Stimulated activated naive CD8-positive, alpha-beta T cell treated with anti-CD3 and anti-CD28 coated beads, Interleukin-15, Interleukin-2, amounts not matched to agents 100 ng/mL and 50 ng/mL, for 24 hours (primary cell): ENCODE data around the gene NCKAP5.

Experiments used
- H3K27ac Mint-ChIP-seq: one replicate; pipeline ENCODE4 v1.8.0; 2021; ENCODE audit warnings: mild to moderate bottlenecking, mixed read lengths
- H3K27me3 Mint-ChIP-seq: one replicate; pipeline ENCODE4 v1.8.0; 2021; ENCODE audit warnings: mixed read lengths
- H3K36me3 Mint-ChIP-seq: one replicate; pipeline ENCODE4 v1.8.0; 2021; ENCODE audit warnings: low read depth, mixed read lengths
- H3K4me1 Mint-ChIP-seq: one replicate; pipeline ENCODE4 v1.8.0; 2021; ENCODE audit warnings: low read depth, mixed read lengths
- H3K4me3 Mint-ChIP-seq: one replicate; pipeline ENCODE4 v1.8.0; 2021; ENCODE audit warnings: mild to moderate bottlenecking, mixed read lengths
- H3K9me3 Mint-ChIP-seq: one replicate; pipeline ENCODE4 v1.8.0; 2021; ENCODE audit warnings: mixed read lengths

Gene NCKAP5

DNA sequence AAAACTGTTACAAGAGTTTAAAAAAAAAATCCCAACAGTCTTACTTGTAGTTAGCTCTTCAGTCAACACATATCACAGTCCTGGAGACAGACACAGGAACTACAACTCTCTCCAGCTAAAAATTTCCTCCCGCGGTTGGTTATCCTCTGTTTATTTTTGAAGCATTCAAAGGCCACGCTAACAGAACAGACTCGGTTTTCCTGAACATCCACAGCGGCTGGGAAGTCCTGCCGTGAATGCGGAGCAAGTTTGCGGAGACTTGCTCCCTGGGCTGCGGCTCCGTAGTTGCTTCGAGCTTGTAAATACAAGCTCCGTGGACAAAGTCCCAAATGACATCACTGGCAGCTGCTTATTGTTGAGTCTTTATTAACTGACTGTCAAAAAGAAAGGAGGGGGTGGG lies at the start of gene NCKAP5:
Gene NCKAP5, minus strand, starts transcription at position 292 of the 400 bp plus-strand sequence. CDS start 50,937 bp downstream, outside the sequence.
- H3K9me3 Mint-ChIP-seq: no peaks in the 10 kb centered on the region
- no peak within 1 kb of the TSS for H3K27ac Mint-ChIP-seq
- no peaks in the 10 kb centered on the region for H3K36me3 Mint-ChIP-seq
- H3K27me3 Mint-ChIP-seq: peaks cover 17% of the 10 kb centered on the region
- H3K4me3 Mint-ChIP-seq: no peak within 1 kb of the TSS
- no peaks in the 10 kb centered on the region for H3K4me1 Mint-ChIP-seq

DNA sequence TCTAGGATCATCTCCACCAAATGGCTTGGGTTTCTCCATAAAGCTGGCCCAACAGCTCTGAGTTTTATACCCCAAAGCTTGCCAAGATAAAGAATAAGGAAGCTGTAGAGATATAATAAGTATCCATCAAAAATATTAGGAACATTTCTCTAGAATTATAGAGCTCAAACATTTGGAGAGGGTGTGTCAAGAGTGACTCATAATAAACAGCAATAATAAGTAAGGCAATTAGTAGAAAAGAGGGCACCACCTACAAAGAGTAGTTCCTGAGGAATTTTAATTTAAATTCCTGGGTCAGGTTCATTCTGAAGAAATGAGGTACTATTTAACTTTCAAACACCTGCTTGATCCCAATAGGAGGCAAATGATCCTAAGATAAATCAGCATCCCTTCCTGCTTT lies 41.4 kb upstream of the NCKAP5 start:
- Mint-ChIP-seq H3K36me3 (no peaks in the 10 kb centered on the region), H3K4me3 (no peak overlapping the region), H3K27ac (no peak overlapping the region), H3K27me3 (no peaks in the 10 kb centered on the region), H3K9me3 (no peaks in the 10 kb centered on the region), H3K4me1 (no peaks in the 10 kb centered on the region)

DNA sequence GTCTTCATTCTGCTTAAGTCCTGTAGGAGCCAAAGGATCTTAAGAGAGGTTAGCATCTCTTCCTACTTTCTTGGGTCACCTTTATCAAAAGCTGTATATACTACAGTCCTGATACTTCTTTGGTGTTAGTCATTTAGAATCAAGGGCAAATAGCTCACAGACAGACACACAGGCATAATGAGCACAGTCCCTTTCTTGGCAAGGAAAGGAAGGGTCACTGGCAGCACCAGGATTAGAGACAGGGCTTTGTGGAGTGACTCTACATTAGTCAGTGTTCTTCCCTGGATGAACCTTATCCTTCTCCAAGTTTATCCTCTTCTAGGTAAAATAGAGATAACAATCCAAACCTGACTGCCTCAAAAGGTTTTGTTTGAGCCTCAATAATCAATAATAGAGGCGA lies 40.0 kb upstream of the NCKAP5 start:
- no peaks in the 10 kb centered on the region for H3K36me3 Mint-ChIP-seq
- no peak overlapping the region for H3K27ac Mint-ChIP-seq
- H3K4me1 Mint-ChIP-seq: no peaks in the 10 kb centered on the region
- H3K4me3 Mint-ChIP-seq: no peak overlapping the region
- no peaks in the 10 kb centered on the region for H3K9me3 Mint-ChIP-seq
- no peaks in the 10 kb centered on the region for H3K27me3 Mint-ChIP-seq

DNA sequence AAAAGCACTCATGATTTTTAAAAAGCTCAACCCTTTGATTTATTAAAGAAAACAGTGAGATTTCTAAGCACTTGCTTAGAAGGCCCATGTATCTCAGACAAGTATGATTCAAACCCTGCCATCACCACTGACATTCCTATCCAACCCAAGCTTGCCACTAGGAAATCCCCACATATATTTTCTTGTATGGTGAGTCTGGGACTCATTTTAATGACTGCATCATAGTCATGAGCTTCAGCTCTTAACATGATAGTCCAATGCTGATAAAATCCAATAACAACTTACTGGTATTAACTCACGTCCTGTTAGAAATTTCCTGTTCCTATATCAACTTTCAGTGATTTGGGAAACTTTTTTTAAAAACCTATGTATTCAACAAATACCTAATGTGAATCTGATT lies 39.4 kb upstream of the NCKAP5 start:
- no peaks in the 10 kb centered on the region for H3K27me3 Mint-ChIP-seq
- H3K27ac Mint-ChIP-seq: no peak overlapping the region
- H3K9me3 Mint-ChIP-seq: no peaks in the 10 kb centered on the region

DNA sequence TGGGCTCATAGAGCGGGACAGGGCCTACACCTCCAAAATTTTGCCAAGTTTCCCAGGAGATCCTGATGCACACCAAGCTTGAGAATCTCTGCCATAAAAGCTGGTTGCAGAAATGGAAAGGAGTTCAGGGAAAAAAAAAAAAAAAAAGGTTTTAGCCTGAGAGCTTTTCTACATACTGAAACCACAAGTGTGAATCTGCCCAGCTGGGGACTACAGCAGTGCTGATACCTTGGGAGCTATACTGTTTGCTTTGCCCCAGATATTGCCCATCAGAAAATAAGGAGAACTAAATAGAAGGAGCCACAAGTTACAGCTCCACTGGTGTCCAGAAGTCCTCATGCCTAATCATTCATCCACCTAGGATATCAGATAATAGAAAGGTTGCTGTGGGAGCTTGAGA lies 38.4 kb upstream of the NCKAP5 start:
- Mint-ChIP-seq H3K4me3 (no peak overlapping the region), H3K36me3 (no peaks in the 10 kb centered on the region), H3K4me1 (no peaks in the 10 kb centered on the region), H3K9me3 (no peaks in the 10 kb centered on the region), H3K27me3 (no peaks in the 10 kb centered on the region), H3K27ac (no peak overlapping the region)

More for the DNA sequence above, 39.4 kb upstream of the NCKAP5 start:
- Mint-ChIP-seq H3K4me3 (no peak overlapping the region), H3K4me1 (no peaks in the 10 kb centered on the region), H3K36me3 (no peaks in the 10 kb centered on the region)

DNA sequence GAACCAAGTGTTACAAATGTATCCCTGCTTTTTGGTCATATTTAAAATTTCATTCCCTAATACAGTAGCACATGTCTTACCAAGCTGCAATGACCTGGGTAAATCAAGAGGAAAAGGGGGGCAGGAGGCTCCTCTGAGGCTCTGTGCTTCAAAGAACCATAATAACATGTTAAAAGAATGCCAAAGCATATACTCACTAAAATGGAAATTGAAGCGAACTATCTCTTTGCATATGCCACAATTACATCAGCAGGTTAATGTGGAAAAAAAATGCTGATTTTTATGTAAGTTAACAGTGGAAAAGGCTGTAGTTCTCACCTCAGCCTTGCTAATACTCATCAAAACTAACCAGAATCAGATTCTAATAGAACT lies 37.5 kb upstream of the NCKAP5 start:
- Mint-ChIP-seq H3K4me3 (no peak overlapping the region), H3K36me3 (no peaks in the 10 kb centered on the region), H3K27me3 (no peaks in the 10 kb centered on the region), H3K27ac (no peak overlapping the region), H3K4me1 (no peaks in the 10 kb centered on the region), H3K9me3 (no peaks in the 10 kb centered on the region)

DNA sequence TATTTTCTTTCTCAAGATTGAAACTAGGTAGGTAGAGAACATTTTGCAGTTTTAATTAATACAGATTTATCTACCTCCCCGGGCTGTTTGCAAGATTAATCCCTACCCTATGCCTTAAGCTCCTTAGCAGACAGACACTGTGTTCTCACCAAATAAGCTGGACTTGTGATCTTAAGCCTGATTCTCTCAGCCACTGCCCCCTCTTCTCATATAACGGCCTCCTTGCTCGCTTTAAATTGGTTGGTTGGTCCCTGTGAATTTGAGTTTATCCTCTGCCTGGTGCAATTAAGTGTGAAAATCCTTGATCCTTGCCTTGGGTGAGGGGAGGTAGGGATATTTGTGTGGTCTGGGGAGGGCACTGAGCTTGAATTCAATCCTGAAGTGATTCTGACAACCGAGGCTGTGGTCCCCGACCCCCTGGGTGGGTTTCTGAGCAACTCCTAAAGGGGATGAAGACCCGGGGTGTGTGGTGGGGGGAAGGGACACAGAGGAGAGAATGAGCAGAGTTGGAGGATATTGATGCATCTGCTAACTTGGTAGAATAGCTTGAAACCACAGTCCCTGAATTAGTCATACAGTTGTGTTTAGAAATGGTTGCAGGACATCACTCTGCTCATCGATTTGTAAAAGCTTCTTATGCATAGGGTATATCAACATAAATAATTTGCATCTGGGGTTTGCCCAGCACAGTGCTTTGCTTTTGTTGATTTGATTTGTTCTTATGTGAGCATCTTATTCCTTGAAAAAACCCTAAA lies 36.9 kb upstream of the NCKAP5 start:
- Mint-ChIP-seq H3K36me3 (no peaks in the 10 kb centered on the region), H3K4me1 (no peaks in the 10 kb centered on the region), H3K4me3 (no peak overlapping the region), H3K27me3 (no peaks in the 10 kb centered on the region), H3K9me3 (no peaks in the 10 kb centered on the region), H3K27ac (no peak overlapping the region)

DNA sequence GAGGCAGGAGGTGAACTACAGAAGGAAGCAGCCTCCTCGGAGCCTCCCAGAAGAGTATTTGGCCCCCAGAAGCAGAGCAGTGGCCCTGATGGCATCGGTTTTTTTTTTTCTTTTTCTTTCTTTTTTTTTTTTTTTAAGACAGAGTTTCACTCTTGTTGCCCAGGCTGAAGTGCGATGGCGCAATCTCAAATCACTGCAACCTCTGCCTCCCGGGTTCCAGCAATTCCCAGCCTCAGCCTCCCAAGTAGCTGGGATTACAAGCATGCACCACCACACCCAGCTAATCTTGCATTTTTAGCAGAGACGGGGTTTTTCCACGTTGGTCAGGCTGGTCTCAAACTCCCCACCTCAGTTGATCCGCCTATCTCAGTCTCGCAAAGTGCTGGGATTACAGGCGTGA lies 34.8 kb upstream of the NCKAP5 start:
- Mint-ChIP-seq H3K36me3 (no peaks in the 10 kb centered on the region), H3K27me3 (no peaks in the 10 kb centered on the region), H3K4me1 (no peaks in the 10 kb centered on the region), H3K4me3 (no peak overlapping the region), H3K27ac (no peak overlapping the region), H3K9me3 (no peaks in the 10 kb centered on the region)

DNA sequence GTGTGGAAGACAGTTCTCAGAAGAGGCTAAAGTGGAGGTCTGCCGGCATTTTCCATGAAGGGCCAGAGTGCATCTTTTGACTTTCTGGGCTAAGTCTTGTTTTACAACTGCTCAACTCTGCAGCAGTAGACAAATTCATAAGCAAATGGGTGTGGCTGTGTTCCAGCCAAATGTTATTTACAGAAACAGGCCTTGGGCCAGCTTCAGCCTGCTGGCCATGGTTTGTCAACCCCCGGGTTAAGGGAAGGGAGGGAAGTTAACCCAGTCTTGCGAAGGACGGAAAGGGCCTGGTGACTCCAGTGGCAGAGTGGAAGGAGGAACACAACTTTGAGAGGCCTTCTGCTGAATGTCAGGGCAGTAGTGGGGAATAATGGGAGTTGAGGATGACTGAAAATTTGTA lies 34.3 kb upstream of the NCKAP5 start:
- Mint-ChIP-seq H3K36me3 (no peaks in the 10 kb centered on the region), H3K4me1 (no peaks in the 10 kb centered on the region), H3K4me3 (no peak overlapping the region), H3K9me3 (no peaks in the 10 kb centered on the region), H3K27ac (no peak overlapping the region), H3K27me3 (no peaks in the 10 kb centered on the region)

DNA sequence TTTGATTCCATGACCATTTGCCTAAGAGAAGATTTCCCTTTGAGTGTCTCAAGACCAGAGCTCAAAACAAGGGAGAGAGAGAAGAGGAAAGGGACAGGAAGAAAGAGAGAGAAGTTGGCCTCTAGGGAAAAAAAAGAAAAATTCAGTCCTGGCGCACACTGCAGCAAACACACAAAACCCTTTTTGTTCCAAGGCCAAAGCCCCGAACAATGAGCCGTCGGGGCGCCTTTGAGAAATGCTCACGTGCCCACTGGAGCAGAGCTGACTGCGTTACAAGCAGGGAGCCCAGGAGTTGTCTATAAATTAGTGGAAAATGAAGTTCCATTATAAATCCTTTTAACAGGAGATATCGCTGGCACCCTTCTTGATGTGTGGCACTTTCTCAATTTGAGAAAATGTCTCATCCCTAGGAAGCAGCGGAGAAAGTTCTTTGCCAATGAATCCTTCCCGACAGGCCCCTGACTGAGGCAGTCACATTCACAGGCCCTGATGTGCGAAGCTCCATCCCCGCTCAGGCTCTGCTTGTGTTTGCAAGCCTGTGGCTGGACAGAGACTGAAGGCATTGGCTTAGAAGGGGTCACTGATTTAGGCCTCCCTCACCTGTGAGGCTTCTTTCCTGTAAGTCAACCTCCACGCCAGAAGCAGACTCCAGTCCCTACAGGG lies 32.1 kb upstream of the NCKAP5 start:
- Mint-ChIP-seq H3K27ac (no peak overlapping the region), H3K4me1 (no peaks in the 10 kb centered on the region), H3K4me3 (no peak overlapping the region), H3K9me3 (no peaks in the 10 kb centered on the region), H3K27me3 (no peaks in the 10 kb centered on the region), H3K36me3 (no peaks in the 10 kb centered on the region)

DNA sequence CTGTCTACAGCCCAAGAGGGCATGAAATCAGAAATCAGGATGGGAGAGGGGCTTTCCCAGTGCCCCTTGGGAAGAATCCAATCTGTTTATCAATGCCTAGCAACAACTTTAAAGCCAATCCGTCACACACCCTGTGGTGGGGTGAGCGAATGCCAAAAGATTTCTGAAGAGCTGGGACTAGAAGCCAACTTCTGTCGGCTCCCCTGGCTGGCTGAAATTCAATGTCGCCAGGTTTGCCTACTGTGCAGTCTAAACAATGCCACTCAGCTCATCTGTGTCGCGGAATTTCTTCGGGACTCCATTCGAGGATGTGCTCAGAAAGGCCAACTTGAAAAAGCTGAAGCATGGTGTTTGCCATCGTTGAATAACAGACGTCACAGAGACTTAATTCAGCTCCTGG lies 31.5 kb upstream of the NCKAP5 start:
- Mint-ChIP-seq H3K4me1 (no peaks in the 10 kb centered on the region), H3K9me3 (no peaks in the 10 kb centered on the region), H3K36me3 (no peaks in the 10 kb centered on the region), H3K4me3 (no peak overlapping the region), H3K27ac (no peak overlapping the region), H3K27me3 (no peaks in the 10 kb centered on the region)

DNA sequence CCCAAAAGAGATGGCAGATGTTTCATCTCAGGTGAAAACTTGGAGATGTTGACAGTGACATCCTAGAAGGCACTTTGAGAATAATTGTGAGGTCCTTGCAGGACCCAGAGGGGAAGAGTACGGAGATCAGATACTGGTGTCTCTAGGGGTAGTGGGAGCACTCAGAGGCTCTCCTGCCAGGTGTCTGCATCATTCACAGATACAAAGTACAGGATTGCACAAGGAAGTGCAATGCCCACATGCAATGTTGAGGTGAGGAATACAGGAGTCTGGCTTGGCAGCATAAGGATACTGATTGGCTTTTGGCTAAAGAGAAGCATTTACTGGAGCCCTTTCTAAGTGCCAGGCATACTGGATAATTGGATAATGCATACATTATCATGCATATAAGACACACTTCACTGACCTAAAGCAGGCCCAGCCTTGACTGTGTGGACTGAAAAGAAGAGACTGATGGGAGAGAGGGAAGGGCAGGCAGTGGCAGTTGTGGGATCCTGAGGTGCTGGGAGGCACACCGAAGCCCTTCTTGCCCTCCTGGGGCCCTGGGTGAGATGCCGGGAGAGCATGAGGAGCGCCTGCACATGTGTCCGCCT lies 31.0 kb upstream of the NCKAP5 start:
- H3K9me3 Mint-ChIP-seq: no peaks in the 10 kb centered on the region
- no peaks in the 10 kb centered on the region for H3K4me1 Mint-ChIP-seq
- H3K36me3 Mint-ChIP-seq: no peaks in the 10 kb centered on the region
- no peak overlapping the region for H3K27ac Mint-ChIP-seq
- no peaks in the 10 kb centered on the region for H3K27me3 Mint-ChIP-seq
- no peak overlapping the region for H3K4me3 Mint-ChIP-seq

DNA sequence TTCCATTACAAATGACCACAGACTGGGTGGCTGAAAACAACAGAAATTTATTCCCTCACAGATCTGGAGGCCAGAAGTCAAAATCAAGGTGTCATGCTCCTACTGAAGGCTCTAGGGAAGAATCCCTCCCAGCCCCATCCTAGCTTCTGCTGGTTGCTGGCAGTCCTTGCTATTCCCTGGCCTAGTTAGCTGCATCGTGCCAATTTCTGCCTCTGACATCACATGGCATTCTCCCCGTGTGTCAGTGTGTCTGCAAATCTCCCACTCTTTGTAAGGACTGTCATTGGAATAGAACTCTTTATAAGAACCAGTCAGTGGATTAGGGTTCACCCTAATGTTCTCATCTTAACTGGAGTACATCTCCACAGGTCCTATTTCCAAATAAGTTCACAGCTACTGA lies 30.5 kb upstream of the NCKAP5 start:
- Mint-ChIP-seq H3K4me3 (no peak overlapping the region), H3K36me3 (no peaks in the 10 kb centered on the region), H3K4me1 (no peaks in the 10 kb centered on the region), H3K27ac (no peak overlapping the region), H3K9me3 (no peaks in the 10 kb centered on the region), H3K27me3 (peaks cover 5% of the 10 kb centered on the region)

DNA sequence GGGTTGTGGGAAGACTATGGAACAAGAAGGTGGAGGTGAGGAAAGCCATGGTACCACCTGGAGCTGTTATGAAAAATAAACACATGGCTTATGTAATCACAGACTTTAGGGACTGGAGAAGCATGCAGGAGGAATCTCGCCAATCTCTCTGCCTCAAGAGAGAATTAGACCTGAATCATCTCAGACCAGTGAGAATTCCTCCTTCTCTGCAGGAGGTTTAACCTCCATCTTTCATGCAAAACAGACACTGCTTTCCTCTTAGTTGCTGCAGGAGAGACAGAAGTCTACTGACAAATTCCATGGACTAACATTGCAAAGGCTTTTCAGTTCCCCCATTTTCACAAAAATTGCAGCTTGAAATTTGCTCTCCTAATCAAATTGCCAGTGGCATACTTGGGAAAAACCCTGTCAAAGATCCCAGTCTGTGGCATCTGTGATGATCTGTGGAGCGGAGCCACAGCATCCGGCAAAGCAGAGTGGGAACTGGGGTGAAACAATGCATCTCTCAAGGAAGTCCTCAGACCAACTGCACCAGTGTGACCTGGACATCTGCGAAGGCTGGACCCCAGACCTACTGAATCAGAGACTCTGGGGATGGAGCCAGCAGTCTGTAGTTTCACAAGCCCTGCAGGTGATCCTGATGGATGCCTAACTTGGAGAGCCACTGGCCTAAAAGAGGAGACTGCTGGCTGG lies 28.6 kb upstream of the NCKAP5 start:
- H3K4me1 Mint-ChIP-seq: no peaks in the 10 kb centered on the region
- H3K9me3 Mint-ChIP-seq: no peaks in the 10 kb centered on the region
- peaks cover 5% of the 10 kb centered on the region for H3K27me3 Mint-ChIP-seq
- no peak overlapping the region for H3K27ac Mint-ChIP-seq
- no peaks in the 10 kb centered on the region for H3K36me3 Mint-ChIP-seq
- H3K4me3 Mint-ChIP-seq: no peak overlapping the region

DNA sequence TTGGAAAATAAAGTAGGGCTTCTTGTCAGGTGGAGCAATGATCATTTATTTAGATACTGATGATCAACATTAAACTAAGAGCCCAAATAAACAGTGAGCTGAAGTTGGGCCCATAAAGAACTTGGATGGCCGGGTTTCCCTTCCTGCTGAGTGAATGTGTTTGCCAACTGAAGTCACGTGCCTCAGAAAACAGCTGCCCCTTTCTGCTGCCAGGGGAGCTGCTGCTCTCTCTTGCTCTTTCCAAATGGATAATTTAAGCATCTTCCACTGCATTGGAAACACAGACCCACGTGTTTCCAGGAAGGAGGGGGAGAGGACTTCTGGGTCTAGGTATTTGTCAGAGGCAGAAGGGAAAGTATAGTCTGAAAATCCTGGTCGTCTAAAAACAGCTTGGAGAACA lies 22.9 kb upstream of the NCKAP5 start:
- Mint-ChIP-seq H3K4me3 (no peak overlapping the region), H3K36me3 (no peaks in the 10 kb centered on the region), H3K27ac (no peak overlapping the region), H3K4me1 (no peaks in the 10 kb centered on the region), H3K9me3 (no peaks in the 10 kb centered on the region), H3K27me3 (peaks cover 5% of the 10 kb centered on the region)
